Measurements from ENCODE around the gene ACTG2. TPM values are rescaled to one million over a fixed set of nuclear protein-coding genes. Genes with fewer than 3 reads are reported as not detected.

The ACTG2 gene
- total RNA-seq, 2 experiments from 2014 or later: not detected

- peaks cover 53% of the 10 kb centered on the region for H3K36me3 Mint-ChIP-seq (ENCODE audit: low read depth)
- H3K27me3 ChIP-seq (ENCODE audit: control insufficient read depth in 1 of 2, insufficient read depth in 2 of 2, low read length in 2 of 2): no peaks in the 10 kb centered on the region
- ATAC-seq (ENCODE audit: poor library complexity) (peak; percentile 59), DNase-seq (peak in 2 of 14 experiments; percentile 11 to 27)
- TF ChIP-seq CTCF (IDR thresholded peaks at IDR 0.05): peak; percentile 19
- peak overlapping the region; percentile 17 for H3K27ac Mint-ChIP-seq
- no peaks in the 10 kb centered on the region for H3K27me3 Mint-ChIP-seq
- no peaks in the 10 kb centered on the region for H3K9me3 Mint-ChIP-seq
- no peaks in the 10 kb centered on the region for H3K4me1 Mint-ChIP-seq (ENCODE audit: low read depth)
- ChIA-PET CTCF (no interaction called here), POLR2A (no interaction called here)
- H3K36me3 ChIP-seq (ENCODE audit: insufficient read depth, low read length): peaks cover 94% of the 10 kb centered on the region
- no peaks in the 10 kb centered on the region for H3K4me1 ChIP-seq (ENCODE audit: insufficient read depth, low read length)
- no peak overlapping the region for H3K27ac ChIP-seq (ENCODE audit: low read depth in 1 of 2, low read length in 2 of 2)
- H3K4me3 Mint-ChIP-seq: no peak overlapping the region
- no peaks in the 10 kb centered on the region for H3K9me3 ChIP-seq (ENCODE audit: control insufficient read depth in 1 of 2, insufficient read depth in 1 of 2, low read length in 2 of 2)
- intact Hi-C loops (cut with DNase I, micrococcal nuclease): no loop called here
- no peak overlapping the region for H3K4me3 ChIP-seq (ENCODE audit: low read length)
These were observed 41.5 kb upstream of the ACTG2 start for GRCh38 chr2:73851274-73851673.

GRCh38 chr2:73852020-73852419, 40.8 kb upstream of the ACTG2 start:
- CTCF ChIA-PET: no interaction called here
- intact Hi-C loops (cut with DNase I, micrococcal nuclease): no loop called here
- no peak overlapping the region for H3K27ac ChIP-seq (ENCODE audit: low read depth in 1 of 2, low read length in 2 of 2)
- no peaks in the 10 kb centered on the region for H3K9me3 ChIP-seq (ENCODE audit: control insufficient read depth in 1 of 2, insufficient read depth in 1 of 2, low read length in 2 of 2)
- H3K4me1 Mint-ChIP-seq (ENCODE audit: low read depth): no peaks in the 10 kb centered on the region
- no peak overlapping the region for H3K4me3 Mint-ChIP-seq
- TF ChIP-seq CTCF (IDR thresholded peaks at IDR 0.05): no peak
- no peak overlapping the region for H3K27ac Mint-ChIP-seq
- peaks cover 46% of the 10 kb centered on the region for H3K36me3 Mint-ChIP-seq (ENCODE audit: low read depth)
- POLR2A ChIA-PET: no interaction called here
- no peak overlapping the region for H3K4me3 ChIP-seq (ENCODE audit: low read length)
- H3K36me3 ChIP-seq (ENCODE audit: insufficient read depth, low read length): peaks cover 95% of the 10 kb centered on the region
- DNase-seq: no peak
- H3K27me3 ChIP-seq (ENCODE audit: control insufficient read depth in 1 of 2, insufficient read depth in 2 of 2, low read length in 2 of 2): no peaks in the 10 kb centered on the region
- no peaks in the 10 kb centered on the region for H3K9me3 Mint-ChIP-seq
- H3K27me3 Mint-ChIP-seq: no peaks in the 10 kb centered on the region
- no peak for ATAC-seq (ENCODE audit: poor library complexity)
- no peaks in the 10 kb centered on the region for H3K4me1 ChIP-seq (ENCODE audit: insufficient read depth, low read length)

GRCh38 chr2:73855526-73855925, 37.3 kb upstream of the ACTG2 start:
- ChIA-PET POLR2A (no interaction called here), CTCF (no interaction called here)
- H3K9me3 Mint-ChIP-seq: no peaks in the 10 kb centered on the region
- DNase-seq: no peak
- H3K9me3 ChIP-seq (ENCODE audit: control insufficient read depth in 1 of 2, insufficient read depth in 1 of 2, low read length in 2 of 2): no peaks in the 10 kb centered on the region
- no peaks in the 10 kb centered on the region for H3K27me3 Mint-ChIP-seq
- no peaks in the 10 kb centered on the region for H3K27me3 ChIP-seq (ENCODE audit: control insufficient read depth in 1 of 2, insufficient read depth in 2 of 2, low read length in 2 of 2)
- H3K4me1 Mint-ChIP-seq (ENCODE audit: low read depth): no peaks in the 10 kb centered on the region
- no peak for TF ChIP-seq CTCF (IDR thresholded peaks at IDR 0.05)
- no peak overlapping the region for H3K27ac Mint-ChIP-seq
- no peak overlapping the region for H3K4me3 Mint-ChIP-seq
- H3K4me1 ChIP-seq (ENCODE audit: insufficient read depth, low read length): no peaks in the 10 kb centered on the region
- no peak for ATAC-seq (ENCODE audit: poor library complexity)
- no peak overlapping the region for H3K4me3 ChIP-seq (ENCODE audit: low read length)
- H3K36me3 ChIP-seq (ENCODE audit: insufficient read depth, low read length): peaks cover 89% of the 10 kb centered on the region
- peaks cover 11% of the 10 kb centered on the region for H3K36me3 Mint-ChIP-seq (ENCODE audit: low read depth)
- H3K27ac ChIP-seq (ENCODE audit: low read depth in 1 of 2, low read length in 2 of 2): no peak overlapping the region
- intact Hi-C loops (cut with DNase I, micrococcal nuclease): no loop called here
